ENCODE data around the gene STAU1. TPM values are rescaled to one million over a fixed set of nuclear protein-coding genes. Genes with fewer than 3 reads are reported as not detected.
A peak's percentile ranks its signal among the peaks of the same experiment; 100 is the strongest.
"Not testable (repeated sequence)": the region's sequence is repeated elsewhere in the genome, so short reads cannot be mapped to it uniquely, and the experiment has no call there.

Gene STAU1
- total RNA-seq = 88.1 TPM

- DNase-seq (ENCODE audit: low spot score) = peak; percentile 93
These were observed at the start of gene STAU1 for GRCh38 chr20:49187851-49188641. STAU1 (minus strand) TSS chr20:49188334; CDS start chr20:49166201, 22,133 bp downstream.

- no peak for DNase-seq (ENCODE audit: low spot score)
These were observed 49.4 kb upstream of the STAU1 start for GRCh38 chr20:49237531-49237930.

- no peak for DNase-seq (ENCODE audit: low spot score)
These were observed 48.2 kb upstream of the STAU1 start for GRCh38 chr20:49236301-49236700.

GRCh38 chr20:49234831-49235230, 46.7 kb upstream of the STAU1 start:
- DNase-seq (ENCODE audit: low spot score) = no peak

- DNase-seq (ENCODE audit: low spot score) = no peak
These were observed 45.1 kb upstream of the STAU1 start for GRCh38 chr20:49233226-49233625.

- no peak for DNase-seq (ENCODE audit: low spot score)
These were observed 43.3 kb upstream of the STAU1 start for GRCh38 chr20:49231471-49231870.

- no peak for DNase-seq (ENCODE audit: low spot score)
These were observed 42.5 kb upstream of the STAU1 start for GRCh38 chr20:49230561-49231133.

GRCh38 chr20:49230021-49230420, 41.9 kb upstream of the STAU1 start:
- DNase-seq (ENCODE audit: low spot score) = no peak

- no peak for DNase-seq (ENCODE audit: low spot score)
These were observed 41.2 kb upstream of the STAU1 start for GRCh38 chr20:49229381-49229780.

GRCh38 chr20:49228676-49229075, 40.5 kb upstream of the STAU1 start:
- DNase-seq (ENCODE audit: low spot score) = no peak

- no peak for DNase-seq (ENCODE audit: low spot score)
These were observed 37.8 kb upstream of the STAU1 start for GRCh38 chr20:49225896-49226295.

GRCh38 chr20:49219924-49220831, 32.0 kb upstream of the STAU1 start:
- no peak for DNase-seq (ENCODE audit: low spot score)

GRCh38 chr20:49219091-49219923, 31.2 kb upstream of the STAU1 start, which contains the start of gene DDX27:
DDX27 (plus strand) TSS chr20:49219416; CDS start chr20:49219449, 33 bp downstream.
- peak; percentile 98 for DNase-seq (ENCODE audit: low spot score)

GRCh38 chr20:49218739-49219090, 30.6 kb upstream of the STAU1 start:
- DNase-seq (ENCODE audit: low spot score) = not testable (repeated sequence)

GRCh38 chr20:49216991-49217578, 29.0 kb upstream of the STAU1 start:
- DNase-seq (ENCODE audit: low spot score) = peak; percentile 96

- no peak for DNase-seq (ENCODE audit: low spot score)
These were observed 27.1 kb upstream of the STAU1 start for GRCh38 chr20:49215232-49215631.

- no peak for DNase-seq (ENCODE audit: low spot score)
These were observed 26.4 kb upstream of the STAU1 start for GRCh38 chr20:49214571-49214970.

- DNase-seq (ENCODE audit: low spot score) = no peak
These were observed 22.6 kb upstream of the STAU1 start for GRCh38 chr20:49210757-49211110.

- no peak for DNase-seq (ENCODE audit: low spot score)
These were observed 22.1 kb upstream of the STAU1 start for GRCh38 chr20:49210101-49210756.

GRCh38 chr20:49207076-49207475, 18.9 kb upstream of the STAU1 start:
- DNase-seq (ENCODE audit: low spot score) = no peak

GRCh38 chr20:49203746-49204145, 15.6 kb upstream of the STAU1 start:
- no peak for DNase-seq (ENCODE audit: low spot score)

Measured in ureter (tissue), 1 donor.